Glutamatergic neuron (in vitro differentiated cells): Measurements from ENCODE around the gene B4GALT1. TPM values are rescaled to one million over a fixed set of nuclear protein-coding genes. Genes with fewer than 3 reads are reported as not detected.

Source experiments
- DNase-seq: peaks from one replicate; pipeline ENCODE4 v3.0.0; 2022
- H3K27ac Mint-ChIP-seq: one replicate; pipeline ENCODE4 v1.8.0; 2020; ENCODE audit warnings: mild to moderate bottlenecking, mixed read lengths, inconsistent platforms; ENCODE audit not compliant: unreplicated experiment
- H3K27me3 Mint-ChIP-seq: one replicate; pipeline ENCODE4 v1.8.0; 2020; ENCODE audit warnings: mild to moderate bottlenecking, moderate library complexity, mixed read lengths, inconsistent platforms; ENCODE audit not compliant: unreplicated experiment
- H3K36me3 Mint-ChIP-seq: one replicate; pipeline ENCODE4 v1.8.0; 2020; ENCODE audit warnings: mild to moderate bottlenecking, mixed read lengths, inconsistent platforms; ENCODE audit not compliant: unreplicated experiment
- H3K4me1 Mint-ChIP-seq: one replicate; pipeline ENCODE4 v1.8.0; 2020; ENCODE audit warnings: mild to moderate bottlenecking, low read depth, mixed read lengths, inconsistent platforms; ENCODE audit not compliant: unreplicated experiment
- H3K4me3 Mint-ChIP-seq: one replicate; pipeline ENCODE4 v1.8.0; 2020; ENCODE audit warnings: mild to moderate bottlenecking, mixed read lengths, inconsistent platforms; ENCODE audit not compliant: unreplicated experiment
- H3K9me3 Mint-ChIP-seq: one replicate; pipeline ENCODE4 v1.8.0; 2020; ENCODE audit warnings: mild to moderate bottlenecking, moderate library complexity, mixed read lengths, inconsistent platforms; ENCODE audit not compliant: unreplicated experiment
- total RNA-seq: library from RNA; stranded (reverse); fragmentation: NEBNext Ultra II Directional; extraction: Animal tissue kit (Norgen Biotek cat#: 25700); gene quantifications from one replicate; pipeline ENCODE4 v1.2.1, GENCODE V29; 2021; ENCODE audit not compliant: unreplicated experiment
- TF ChIP-seq, protein P1 (sequence below): fragments of 200-600 bp; sonication (generic); IDR thresholded peaks from one replicate; pipeline ENCODE4 v1.5.0; 2021; ENCODE audit not compliant: partially characterized antibody, unreplicated experiment

B4GALT1 gene
- total RNA-seq, 1 donor from 2014 or later = 5.4 TPM

DNA sequence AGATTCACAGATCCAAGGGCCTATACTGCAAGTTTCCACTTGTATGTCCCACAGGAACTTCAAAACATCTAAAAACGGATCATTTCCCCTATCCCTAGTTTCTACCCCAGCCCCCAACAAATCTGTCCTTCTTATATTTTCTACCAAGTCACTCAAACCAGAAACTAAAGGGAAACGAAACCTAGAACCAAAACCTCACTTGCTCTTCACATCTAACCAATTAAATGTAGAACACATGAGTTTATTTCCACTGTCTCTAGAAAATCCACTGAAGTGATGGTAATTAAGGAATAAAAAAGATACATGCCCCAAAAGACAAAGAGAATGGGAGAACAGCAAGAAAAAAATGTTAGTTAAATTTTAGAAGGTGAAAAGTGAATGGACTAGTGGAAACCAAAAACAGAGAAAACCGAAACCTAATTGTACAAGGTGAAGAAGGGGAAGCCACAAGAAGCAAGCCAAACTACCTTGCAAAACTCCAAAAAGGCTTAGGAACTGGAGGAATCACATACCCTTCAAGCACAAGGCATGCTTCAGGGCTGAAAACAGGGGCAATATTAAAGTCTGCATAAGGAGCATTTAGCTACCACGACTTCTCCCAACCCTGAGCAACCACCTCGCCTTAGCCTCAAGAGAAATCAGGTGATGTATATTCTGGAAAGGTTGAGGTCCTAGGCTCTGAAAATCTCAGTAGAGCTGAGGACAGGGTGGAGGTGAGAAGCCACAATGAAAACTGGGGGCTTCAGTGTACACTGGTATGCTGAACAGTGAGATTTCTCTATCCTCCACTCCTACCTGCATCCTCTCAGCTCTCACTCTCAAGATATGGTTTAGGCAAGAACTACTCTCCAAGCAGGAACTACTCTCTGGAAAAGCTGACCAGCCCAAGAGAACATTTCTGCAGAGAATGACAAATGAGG lies 101.7 kb downstream of the B4GALT1 start:
- TF ChIP-seq, protein P1, sequence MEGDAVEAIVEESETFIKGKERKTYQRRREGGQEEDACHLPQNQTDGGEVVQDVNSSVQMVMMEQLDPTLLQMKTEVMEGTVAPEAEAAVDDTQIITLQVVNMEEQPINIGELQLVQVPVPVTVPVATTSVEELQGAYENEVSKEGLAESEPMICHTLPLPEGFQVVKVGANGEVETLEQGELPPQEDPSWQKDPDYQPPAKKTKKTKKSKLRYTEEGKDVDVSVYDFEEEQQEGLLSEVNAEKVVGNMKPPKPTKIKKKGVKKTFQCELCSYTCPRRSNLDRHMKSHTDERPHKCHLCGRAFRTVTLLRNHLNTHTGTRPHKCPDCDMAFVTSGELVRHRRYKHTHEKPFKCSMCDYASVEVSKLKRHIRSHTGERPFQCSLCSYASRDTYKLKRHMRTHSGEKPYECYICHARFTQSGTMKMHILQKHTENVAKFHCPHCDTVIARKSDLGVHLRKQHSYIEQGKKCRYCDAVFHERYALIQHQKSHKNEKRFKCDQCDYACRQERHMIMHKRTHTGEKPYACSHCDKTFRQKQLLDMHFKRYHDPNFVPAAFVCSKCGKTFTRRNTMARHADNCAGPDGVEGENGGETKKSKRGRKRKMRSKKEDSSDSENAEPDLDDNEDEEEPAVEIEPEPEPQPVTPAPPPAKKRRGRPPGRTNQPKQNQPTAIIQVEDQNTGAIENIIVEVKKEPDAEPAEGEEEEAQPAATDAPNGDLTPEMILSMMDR = no peak
- H3K36me3 Mint-ChIP-seq = no peaks in the 10 kb centered on the region
- no peaks in the 10 kb centered on the region for H3K4me1 Mint-ChIP-seq

More for the DNA sequence above, 101.7 kb downstream of the B4GALT1 start:
- H3K27ac Mint-ChIP-seq = peak overlapping the region; percentile 6
- DNase-seq = no peak
- H3K4me3 Mint-ChIP-seq = no peak overlapping the region
- H3K9me3 Mint-ChIP-seq = no peaks in the 10 kb centered on the region
- no peaks in the 10 kb centered on the region for H3K27me3 Mint-ChIP-seq

Other genes with a start within 250 kb of the B4GALT1 start
- gene APTX, start 165.7 kb downstream of the B4GALT1 start, total RNA-seq = 41.9 TPM
- gene DNAJA1, start 142.1 kb downstream of the B4GALT1 start, total RNA-seq = 249 TPM
- 19.6 TPM for gene SMU1, start 90.7 kb downstream of the B4GALT1 start, total RNA-seq
- gene SPINK4, start 72.8 kb upstream of the B4GALT1 start, total RNA-seq = not detected
- 92.5 TPM for gene BAG1, start 97.4 kb upstream of the B4GALT1 start, total RNA-seq
- 61.7 TPM for gene CHMP5, start 97.7 kb upstream of the B4GALT1 start, total RNA-seq
- 37.5 TPM for gene NFX1, start 123.2 kb upstream of the B4GALT1 start, total RNA-seq
- gene AQP7, start 235.2 kb upstream of the B4GALT1 start, total RNA-seq = not detected